Fibroblast of lung (primary cell): ENCODE measurements around the gene PCDHGA7.

Source experiments
- EZH2 ChIP-seq: IDR thresholded peaks from 2 replicates; pipeline ENCODE4 v1.5.1; 2012; ENCODE audit warnings: low read length, control low read depth, mild to moderate bottlenecking; ENCODE audit errors: missing control alignments
- TF ChIP-seq, protein P1 (sequence below), 2 donors: IDR thresholded peaks in 1 of 2; conservative IDR thresholded peaks in 1 of 2; 1 replicate in 1 of 2; 2 replicates in 1 of 2; pipeline ENCODE4 v1.5.1; 2011 to 2012; ENCODE audit warnings: low read length in 2 of 2, control low read depth in 1 of 2, inconsistent platforms in 1 of 2, low read depth in 1 of 2, mild to moderate bottlenecking in 1 of 2

DNA sequence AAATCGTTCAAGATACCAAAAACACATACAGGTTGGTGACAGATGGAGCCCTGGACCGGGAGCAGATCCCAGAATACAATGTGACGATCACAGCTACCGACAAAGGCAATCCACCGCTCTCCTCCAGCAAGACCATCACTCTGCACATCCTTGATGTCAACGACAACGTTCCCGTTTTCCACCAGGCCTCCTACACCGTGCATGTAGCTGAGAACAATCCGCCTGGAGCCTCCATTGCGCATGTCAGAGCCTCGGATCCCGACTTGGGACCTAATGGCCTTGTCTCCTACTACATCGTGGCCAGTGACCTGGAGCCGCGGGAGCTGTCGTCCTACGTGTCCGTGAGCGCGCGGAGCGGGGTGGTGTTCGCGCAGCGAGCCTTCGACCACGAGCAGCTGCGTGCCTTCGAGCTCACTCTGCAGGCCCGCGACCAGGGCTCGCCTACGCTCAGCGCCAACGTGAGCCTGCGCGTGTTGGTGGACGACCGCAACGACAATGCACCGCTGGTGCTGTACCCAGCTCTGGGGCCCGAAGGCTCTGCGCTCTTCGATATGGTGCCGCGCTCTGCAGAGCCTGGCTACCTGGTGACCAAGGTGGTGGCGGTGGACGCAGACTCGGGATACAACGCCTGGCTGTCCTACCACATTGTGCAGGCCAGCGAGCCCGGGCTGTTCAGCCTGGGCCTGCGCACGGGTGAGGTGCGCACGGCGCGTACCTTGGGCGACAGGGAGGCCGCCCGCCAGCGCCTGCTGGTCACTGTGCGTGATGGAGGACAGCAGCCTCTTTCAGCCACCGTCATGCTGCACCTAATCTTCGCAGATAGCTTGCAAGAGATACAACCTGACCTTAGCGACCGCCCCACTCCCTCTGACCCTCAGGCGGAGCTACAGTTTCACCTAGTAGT lies 10.7 kb upstream of the PCDHGA7 start:
- TF ChIP-seq, protein P1, sequence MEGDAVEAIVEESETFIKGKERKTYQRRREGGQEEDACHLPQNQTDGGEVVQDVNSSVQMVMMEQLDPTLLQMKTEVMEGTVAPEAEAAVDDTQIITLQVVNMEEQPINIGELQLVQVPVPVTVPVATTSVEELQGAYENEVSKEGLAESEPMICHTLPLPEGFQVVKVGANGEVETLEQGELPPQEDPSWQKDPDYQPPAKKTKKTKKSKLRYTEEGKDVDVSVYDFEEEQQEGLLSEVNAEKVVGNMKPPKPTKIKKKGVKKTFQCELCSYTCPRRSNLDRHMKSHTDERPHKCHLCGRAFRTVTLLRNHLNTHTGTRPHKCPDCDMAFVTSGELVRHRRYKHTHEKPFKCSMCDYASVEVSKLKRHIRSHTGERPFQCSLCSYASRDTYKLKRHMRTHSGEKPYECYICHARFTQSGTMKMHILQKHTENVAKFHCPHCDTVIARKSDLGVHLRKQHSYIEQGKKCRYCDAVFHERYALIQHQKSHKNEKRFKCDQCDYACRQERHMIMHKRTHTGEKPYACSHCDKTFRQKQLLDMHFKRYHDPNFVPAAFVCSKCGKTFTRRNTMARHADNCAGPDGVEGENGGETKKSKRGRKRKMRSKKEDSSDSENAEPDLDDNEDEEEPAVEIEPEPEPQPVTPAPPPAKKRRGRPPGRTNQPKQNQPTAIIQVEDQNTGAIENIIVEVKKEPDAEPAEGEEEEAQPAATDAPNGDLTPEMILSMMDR (conservative IDR thresholded peaks at IDR 0.05 in 1 of 2, IDR thresholded peaks at IDR 0.05 in 1 of 2; ENCODE audit: low read depth in 1 of 2, low read length in 2 of 2) = no peak
- TF ChIP-seq EZH2 = no peak
